K562 (cell line): ENCODE measurements around the gene JKAMP. TPM values are rescaled to one million over a fixed set of nuclear protein-coding genes. Genes with fewer than 3 reads are reported as not detected.

Experiments used
- ATAC-seq: fragments of 200-7000 bp; cut with Tn5 transposase; 3 replicates; pipeline ENCODE4 v1.9.1; 2020; ENCODE audit warnings: moderate library complexity
- BruUV-seq: library from RNA; stranded (reverse); fragments of 400-500 nt; replicated peaks from 2 replicates; lab custom pipeline; 2021; lab: Mats Ljungman, UMichigan
- CTCF ChIA-PET: fragments of 300-600 bp; formaldehyde crosslinking; extraction: SDS; loops from one replicate; lab custom pipeline; 2021; ENCODE audit warnings: low intra/inter-chr PET ratio; lab: Yijun Ruan, JAX
- POLR2A ChIA-PET: fragments of 300-600, 350-650 bp; sonication (Branson Sonifier 250); formaldehyde crosslinking; extraction: SDS; loops from one replicate; lab custom pipeline; 2021; ENCODE audit warnings: antibody characterized with exemption, inconsistent platforms; lab: Yijun Ruan, JAX
- DNase-seq, 4 experiments: peaks; one replicate each; pipeline versions ENCODE4 v3.0.0 to v3.0.0-alpha.2; 2011 to 2018; ENCODE audit warnings: low spot score in 3 of 4, mixed read lengths in 3 of 4; ENCODE audit errors: extremely low read depth in 1 of 4
- FAIRE-seq: peaks from 2 replicates; lab custom pipeline; 2011; peaks lifted over from hg19 to GRCh38; lab: Jason Lieb, UNC
- H2AFZ ChIP-seq: 2 replicates; pipeline ENCODE4 v1.6.0; 2011; ENCODE audit warnings: low read depth, low read length, control low read depth, inconsistent platforms
- H3K27ac ChIP-seq: fragments of 200-600 bp; 3 replicates; pipeline ENCODE4 v1.8.0; 2011; ENCODE audit warnings: low read depth, mild to moderate bottlenecking, control low read depth, inconsistent platforms, low read length, moderate library complexity, mixed read lengths; ENCODE audit errors: extremely low read depth
- H3K27me3 ChIP-seq, 2 experiments: fragments of 300-600 bp in 1 of 2; 2 replicates in 1 of 2; 3 replicates in 1 of 2; pipeline versions ENCODE4 v1.6.0 to v1.8.0; 2011; ENCODE audit warnings: inconsistent platforms in 2 of 2, low read length in 2 of 2, mild to moderate bottlenecking in 1 of 2, mixed read lengths in 1 of 2, moderate library complexity in 1 of 2; ENCODE audit not compliant: control insufficient read depth in 2 of 2, insufficient read depth in 2 of 2
- H3K36me3 ChIP-seq: fragments of 300-600 bp; 3 replicates; pipeline ENCODE4 v1.8.0; 2011; ENCODE audit warnings: mild to moderate bottlenecking, low read length, inconsistent platforms; ENCODE audit not compliant: control insufficient read depth, insufficient read depth
- H3K4me1 ChIP-seq, 2 experiments: fragments of 200-600 bp in 1 of 2; replicated peaks in 1 of 2; 2 replicates in 1 of 2; 3 replicates in 1 of 2; pipeline versions ENCODE4 v1.5.1 to v1.8.0; 2011; ENCODE audit warnings: inconsistent platforms in 2 of 2, low read length in 2 of 2, mild to moderate bottlenecking in 1 of 2, mixed read lengths in 1 of 2, moderate library complexity in 1 of 2; ENCODE audit not compliant: control insufficient read depth in 2 of 2, insufficient read depth in 2 of 2
- H3K4me2 ChIP-seq: 2 replicates; pipeline ENCODE4 v1.6.1; 2011; ENCODE audit warnings: low read length, control low read depth, inconsistent platforms, mixed read lengths; ENCODE audit not compliant: insufficient read depth
- H3K4me3 ChIP-seq: fragments of 200-600 bp; sonication (generic), shearing (Covaris generic); 2 replicates; pipeline ENCODE4 v1.5.1; 2016; ENCODE audit warnings: control low read depth, inconsistent platforms
- H3K79me2 ChIP-seq: fragments of 200-600 bp; 3 replicates; pipeline ENCODE4 v1.8.0; 2011; ENCODE audit warnings: low read length, inconsistent platforms; ENCODE audit not compliant: control insufficient read depth, insufficient read depth
- H3K9ac ChIP-seq, 2 experiments: 2 replicates each; pipeline versions ENCODE4 v1.6.0 to v1.6.1; 2011; ENCODE audit warnings: low read depth in 2 of 2, low read length in 2 of 2, control low read depth in 1 of 2, inconsistent platforms in 1 of 2, mild to moderate bottlenecking in 1 of 2, mixed read lengths in 1 of 2; ENCODE audit not compliant: insufficient read depth in 1 of 2
- H3K9me1 ChIP-seq: one replicate; pipeline ENCODE4 v1.6.0; 2011; ENCODE audit warnings: inconsistent platforms, mild to moderate bottlenecking, low read length, moderate library complexity; ENCODE audit not compliant: control insufficient read depth, insufficient read depth
- H3K9me3 ChIP-seq: replicated peaks from 2 replicates; pipeline ENCODE4 v1.5.1; 2011; ENCODE audit warnings: low read depth, low read length, inconsistent platforms; ENCODE audit not compliant: control insufficient read depth, insufficient read depth
- H4K20me1 ChIP-seq: replicated peaks from 2 replicates; pipeline ENCODE4 v1.6.1; 2011; ENCODE audit warnings: low read length, inconsistent platforms, mixed read lengths; ENCODE audit not compliant: control insufficient read depth, insufficient read depth
- EP400 ChIP-seq: fragments of 450-650 bp; IDR thresholded peaks from 2 replicates; pipeline ENCODE4 v1.6.1; 2017; ENCODE audit warnings: antibody characterized with exemption, mild to moderate bottlenecking, moderate library complexity
- RFX1 ChIP-seq: fragments of 450-650 bp; IDR thresholded peaks from 2 replicates; pipeline ENCODE4 v1.6.1; 2016; ENCODE audit warnings: mild to moderate bottlenecking, moderate library complexity
- ZC3H11A ChIP-seq: IDR thresholded peaks from 2 replicates; pipeline ENCODE4 v1.6.1; 2012; ENCODE audit warnings: low read depth, low read length, improper control_type of control experiment
- WGBS: fragments of 100-300 bp; shearing (Covaris generic); methylation state at CpG from one replicate; pipeline ENCODE4 v1.1.6; 2016; ENCODE audit warnings: low coverage, mixed read lengths; ENCODE audit not compliant: insufficient coverage; ENCODE audit errors: missing lambda C conversion rate; 5-methylcytosine and 5-hydroxymethylcytosine counted together
- in situ Hi-C: fragments of 300-500 bp; cut with MboI; formaldehyde crosslinking; loops from 4 replicates; pipeline ENCODE4 v1.15.0; 2018; ENCODE audit warnings: inconsistent platforms, mixed read lengths
- intact Hi-C: fragments of 100-400 bp; cut with micrococcal nuclease; formaldehyde crosslinking; loops from 2 replicates; pipeline ENCODE4 v1.14.2; 2022
- polyA plus RNA-seq, 8 experiments: library from polyadenylated mRNA; depleted of rRNA in 4 of 8; stranded (reverse) in 5 of 8; unstranded in 3 of 8; fragments of >200 nt; fragmentation: Nextera tagmentation in 2 of 8; fragmentation: Illumina TruSeq in 1 of 8; extraction: Ambion mirVana in 2 of 8; extraction: Trizol in 1 of 8; gene quantifications; 2 replicates each; pipeline versions ENCODE4 v1.2.1 to v1.2.3, GENCODE V29; 2011 to 2014; ENCODE audit warnings: inconsistent platforms in 1 of 8, missing spikeins in 1 of 8
- total RNA-seq, 7 experiments: library from RNA; depleted of rRNA in 6 of 7; stranded (reverse); fragments of >200 nt in 6 of 7; fragmentation: Illumina TruSeq in 2 of 7; extraction: Trizol in 2 of 7; gene quantifications; 2 replicates each; pipeline versions ENCODE4 v1.2.1 to v1.2.3, GENCODE V29; 2011 to 2021; ENCODE audit warnings: low replicate concordance in 1 of 7
- TF ChIP-seq, protein P1 (sequence below): fragments of 250-450 bp; sonication (Bioruptor Pico); IDR thresholded peaks from 2 replicates; pipeline ENCODE4 v1.8.0; 2021; ENCODE audit warnings: mild to moderate bottlenecking, moderate library complexity

The JKAMP gene
- total and polyA plus RNA-seq, 9 of the 15 experiments (the other 6 are each of a cell fraction or from before 2014, with no cell fraction given), result 19.3 to 119 (median 33.8) TPM

DNA sequence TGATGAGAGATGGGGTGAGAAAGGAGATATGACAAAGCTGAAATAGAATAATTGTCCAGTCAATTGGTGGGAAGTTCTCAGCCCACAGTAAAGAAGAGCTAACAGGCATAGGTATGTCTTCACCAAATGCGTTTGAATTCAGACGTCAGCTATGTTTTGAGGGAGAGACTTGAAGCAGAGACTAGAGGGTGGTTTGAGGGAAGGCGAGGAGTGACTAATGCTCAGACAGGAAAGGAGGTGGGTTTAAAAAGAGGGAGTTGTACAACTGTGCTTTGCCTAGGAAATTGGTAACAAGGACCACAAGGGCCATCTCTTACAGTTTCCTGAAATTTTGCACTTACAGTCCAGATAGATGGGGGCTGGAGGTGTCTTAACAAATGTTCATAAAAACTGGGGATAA lies 6.4 kb downstream of the JKAMP start:
- Histone ChIP-seq H3K4me1 (peaks cover 0 to 4% of the 10 kb centered on the region in 2 experiments; a peak in 2 of 5 replicates), H3K9ac (no peak overlapping the region), H3K4me3 (no peak overlapping the region), H3K27ac (no peak overlapping the region), H4K20me1 (no peaks in the 10 kb centered on the region), H3K27me3 (no peaks in the 10 kb centered on the region), H3K9me3 (no peaks in the 10 kb centered on the region), H3K36me3 (peaks cover 62% of the 10 kb centered on the region), H2AFZ (no peak overlapping the region), H3K79me2 (peaks cover 18% of the 10 kb centered on the region), H3K4me2 (no peak overlapping the region), H3K9me1 (no peaks in the 10 kb centered on the region)
- intact Hi-C loops, result no loop called here
- POLR2A ChIA-PET, result no interaction called here
- DNase-seq (no peak), ATAC-seq (no peak), FAIRE-seq (no peak)
- CTCF ChIA-PET, result no interaction called here
- in situ Hi-C loops, result no loop called here
- TF ChIP-seq, protein P1, sequence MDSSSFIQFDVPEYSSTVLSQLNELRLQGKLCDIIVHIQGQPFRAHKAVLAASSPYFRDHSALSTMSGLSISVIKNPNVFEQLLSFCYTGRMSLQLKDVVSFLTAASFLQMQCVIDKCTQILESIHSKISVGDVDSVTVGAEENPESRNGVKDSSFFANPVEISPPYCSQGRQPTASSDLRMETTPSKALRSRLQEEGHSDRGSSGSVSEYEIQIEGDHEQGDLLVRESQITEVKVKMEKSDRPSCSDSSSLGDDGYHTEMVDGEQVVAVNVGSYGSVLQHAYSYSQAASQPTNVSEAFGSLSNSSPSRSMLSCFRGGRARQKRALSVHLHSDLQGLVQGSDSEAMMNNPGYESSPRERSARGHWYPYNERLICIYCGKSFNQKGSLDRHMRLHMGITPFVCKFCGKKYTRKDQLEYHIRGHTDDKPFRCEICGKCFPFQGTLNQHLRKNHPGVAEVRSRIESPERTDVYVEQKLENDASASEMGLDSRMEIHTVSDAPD (CRISPR knock-in tag), result no peak
- TF ChIP-seq EP400, result no peak
- WGBS, result 68% methylated on average over 3 of the region's 3 CpGs
- no TSS peak for BruUV-seq

DNA sequence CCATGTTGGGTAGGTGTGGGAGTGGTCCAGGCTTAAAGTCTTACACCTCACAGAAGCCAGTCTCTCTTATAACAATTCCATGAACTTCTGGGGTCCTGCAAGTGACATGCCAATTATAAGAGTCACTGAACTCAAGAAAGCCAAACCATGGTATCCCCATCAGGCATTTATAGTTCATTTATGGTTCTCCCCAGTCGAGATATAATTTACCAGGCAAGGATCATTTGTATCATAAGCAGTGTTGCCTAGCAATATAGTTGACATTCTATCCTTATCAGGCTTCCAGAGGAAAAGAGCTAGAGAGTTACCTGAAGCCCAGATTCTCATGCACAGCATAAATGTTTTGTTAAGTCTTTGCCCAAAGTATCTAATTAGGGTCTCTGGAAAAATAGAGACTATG lies 8.1 kb downstream of the JKAMP start:
- in situ Hi-C loops (no loop called here), intact Hi-C loops (no loop called here)
- FAIRE-seq (no peak), DNase-seq (no peak), ATAC-seq (no peak)
- Histone ChIP-seq H3K27ac (no peak overlapping the region), H2AFZ (no peak overlapping the region), H3K36me3 (peaks cover 69% of the 10 kb centered on the region), H3K9me3 (no peaks in the 10 kb centered on the region), H3K79me2 (peaks cover 3% of the 10 kb centered on the region; the same call in 1 of the 3 replicates), H3K4me3 (no peak overlapping the region), H3K4me2 (no peak overlapping the region), H4K20me1 (no peaks in the 10 kb centered on the region), H3K4me1 (no peaks in the 10 kb centered on the region; a peak in 2 of 5 replicates), H3K9ac (no peak overlapping the region), H3K27me3 (no peaks in the 10 kb centered on the region), H3K9me1 (no peaks in the 10 kb centered on the region)
- no TSS peak for BruUV-seq
- WGBS, result 46% methylated on average over 1 of the region's 1 CpG
- POLR2A ChIA-PET, result no interaction called here
- TF ChIP-seq RFX1, result 0 out of 2 replicates have a peak, but pooled peaks have one; percentile 6
- TF ChIP-seq ZC3H11A, result no peak
- TF ChIP-seq, all 486 proteins: peak for 1
- CTCF ChIA-PET, result no interaction called here
